WI38 (cell line): ENCODE measurements around the gene DOCK1.

ENCODE experiments used
- H3K4me3 ChIP-seq: 2 replicates; pipeline ENCODE4 v1.5.1; 2011; ENCODE audit warnings: low read depth, mild to moderate bottlenecking, control low read depth, low read length
- CTCF ChIP-seq: IDR thresholded peaks from 2 replicates; pipeline ENCODE4 v1.5.1; 2012; ENCODE audit warnings: low read depth, mild to moderate bottlenecking, control low read depth, low read length

Gene DOCK1

GRCh38 chr10:126928274-126928673 is 23.0 kb downstream of the DOCK1 start:
- no peak for TF ChIP-seq CTCF
- H3K4me3 ChIP-seq: no peak overlapping the region

GRCh38 chr10:126929391-126929790 is 24.2 kb downstream of the DOCK1 start:
- H3K4me3 ChIP-seq: no peak overlapping the region
- no peak for TF ChIP-seq CTCF

GRCh38 chr10:126930131-126930882 is 25.1 kb downstream of the DOCK1 start:
- TF ChIP-seq CTCF: no peak
- H3K4me3 ChIP-seq: no peak overlapping the region

GRCh38 chr10:126930883-126931503 is 25.8 kb downstream of the DOCK1 start:
- TF ChIP-seq CTCF: no peak
- H3K4me3 ChIP-seq: no peak overlapping the region

- H3K4me3 ChIP-seq: no peak overlapping the region
- no peak for TF ChIP-seq CTCF
Measured at GRCh38 chr10:126931544-126931943, 26.3 kb downstream of the DOCK1 start.

- no peak for TF ChIP-seq CTCF
- no peak overlapping the region for H3K4me3 ChIP-seq
Measured at GRCh38 chr10:126932516-126932915, 27.3 kb downstream of the DOCK1 start.

- TF ChIP-seq CTCF: no peak
- no peak overlapping the region for H3K4me3 ChIP-seq
Measured at GRCh38 chr10:126933116-126933515, 27.9 kb downstream of the DOCK1 start.
